ENCODE data around the gene CD300H.

DNA sequence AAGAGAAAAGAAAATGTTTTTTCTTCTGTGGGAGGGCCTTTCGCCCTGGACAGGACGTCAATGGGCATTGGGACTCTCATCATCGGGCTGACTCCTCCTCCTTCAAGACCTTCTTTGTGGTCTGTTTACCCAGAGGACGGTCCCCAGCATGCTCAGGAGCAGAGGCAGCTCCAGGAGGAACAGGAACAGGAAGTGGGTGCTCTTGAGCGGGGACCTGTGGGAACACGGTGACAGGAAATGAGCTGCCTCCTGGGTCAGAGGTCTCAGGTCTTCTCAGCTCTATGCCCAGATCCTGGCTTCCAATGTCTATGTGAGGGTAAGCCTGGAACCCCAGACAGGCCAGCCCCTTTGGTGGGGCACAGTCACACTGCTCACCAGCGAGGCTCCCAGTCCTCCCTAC, 12.6 kb upstream of the CD300H start:
- TF ChIP-seq POLR2AphosphoS5 (IDR thresholded peaks at IDR 0.05) (no peak), POLR2A (IDR thresholded peaks at IDR 0.05; ENCODE audit: low read depth) (no peak), EP300 (IDR thresholded peaks at IDR 0.05) (no peak)
- TF ChIP-seq, protein P1, sequence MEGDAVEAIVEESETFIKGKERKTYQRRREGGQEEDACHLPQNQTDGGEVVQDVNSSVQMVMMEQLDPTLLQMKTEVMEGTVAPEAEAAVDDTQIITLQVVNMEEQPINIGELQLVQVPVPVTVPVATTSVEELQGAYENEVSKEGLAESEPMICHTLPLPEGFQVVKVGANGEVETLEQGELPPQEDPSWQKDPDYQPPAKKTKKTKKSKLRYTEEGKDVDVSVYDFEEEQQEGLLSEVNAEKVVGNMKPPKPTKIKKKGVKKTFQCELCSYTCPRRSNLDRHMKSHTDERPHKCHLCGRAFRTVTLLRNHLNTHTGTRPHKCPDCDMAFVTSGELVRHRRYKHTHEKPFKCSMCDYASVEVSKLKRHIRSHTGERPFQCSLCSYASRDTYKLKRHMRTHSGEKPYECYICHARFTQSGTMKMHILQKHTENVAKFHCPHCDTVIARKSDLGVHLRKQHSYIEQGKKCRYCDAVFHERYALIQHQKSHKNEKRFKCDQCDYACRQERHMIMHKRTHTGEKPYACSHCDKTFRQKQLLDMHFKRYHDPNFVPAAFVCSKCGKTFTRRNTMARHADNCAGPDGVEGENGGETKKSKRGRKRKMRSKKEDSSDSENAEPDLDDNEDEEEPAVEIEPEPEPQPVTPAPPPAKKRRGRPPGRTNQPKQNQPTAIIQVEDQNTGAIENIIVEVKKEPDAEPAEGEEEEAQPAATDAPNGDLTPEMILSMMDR (IDR thresholded peaks at IDR 0.05) = no peak
